T-helper 22 cell (primary cell): ENCODE results near the gene FH.

ENCODE experiments used
- DNase-seq: peaks from one replicate; pipeline ENCODE4 v3.0.0-alpha.2; 2020; ENCODE audit warnings: low read depth

The FH gene

GRCh38 chr1:241519308-241520079 is at the start of gene FH:
Gene FH, minus strand, starts transcription at chr1:241519755. Its CDS starts 33 bp downstream, at chr1:241519722.
- peak; percentile 85 for DNase-seq

GRCh38 chr1:241560849-241561187 is 41.3 kb upstream of the FH start:
- no peak for DNase-seq

- DNase-seq = no peak
Observed at GRCh38 chr1:241560146-241560848, 40.7 kb upstream of the FH start.

GRCh38 chr1:241557551-241558193 is 38.1 kb upstream of the FH start:
- no peak for DNase-seq

GRCh38 chr1:241557031-241557430 is 37.5 kb upstream of the FH start:
- DNase-seq = no peak

- DNase-seq = no peak
Observed at GRCh38 chr1:241555526-241555925, 36.0 kb upstream of the FH start.

- no peak for DNase-seq
Observed at GRCh38 chr1:241553886-241554592, 34.5 kb upstream of the FH start.

- no peak for DNase-seq
Observed at GRCh38 chr1:241551759-241552638, 32.4 kb upstream of the FH start.

- no peak for DNase-seq
Observed at GRCh38 chr1:241550318-241550717, 30.8 kb upstream of the FH start.

GRCh38 chr1:241548008-241548407 is 28.5 kb upstream of the FH start:
- no peak for DNase-seq

- no peak for DNase-seq
Observed at GRCh38 chr1:241542199-241542907, 22.8 kb upstream of the FH start.

- DNase-seq = no peak
Observed at GRCh38 chr1:241536969-241537368, 17.4 kb upstream of the FH start.

GRCh38 chr1:241536304-241536703 is 16.7 kb upstream of the FH start:
- DNase-seq = no peak

- no peak for DNase-seq
Observed at GRCh38 chr1:241533326-241534115, 14.0 kb upstream of the FH start.

- no peak for DNase-seq
Observed at GRCh38 chr1:241532864-241533263, 13.3 kb upstream of the FH start.

GRCh38 chr1:241532162-241532531 is 12.6 kb upstream of the FH start, which contains the start of gene KMO:
Gene KMO, plus strand, starts transcription at chr1:241532378. Its CDS starts 67 bp downstream, at chr1:241532445.
- DNase-seq = no peak

GRCh38 chr1:241531195-241532161 is 11.9 kb upstream of the FH start:
- no peak for DNase-seq

- DNase-seq = no peak
Observed at GRCh38 chr1:241527146-241527545, 7.6 kb upstream of the FH start.

- no peak for DNase-seq
Observed at GRCh38 chr1:241525026-241525425, 5.5 kb upstream of the FH start.
